GF-D8 (cell line): ENCODE data around the gene NFATC2IP.

Source experiments
- DNase-seq: peaks from one replicate; lab custom pipeline; 2025; lab: John Stamatoyannopoulos, UW

The NFATC2IP gene

DNA sequence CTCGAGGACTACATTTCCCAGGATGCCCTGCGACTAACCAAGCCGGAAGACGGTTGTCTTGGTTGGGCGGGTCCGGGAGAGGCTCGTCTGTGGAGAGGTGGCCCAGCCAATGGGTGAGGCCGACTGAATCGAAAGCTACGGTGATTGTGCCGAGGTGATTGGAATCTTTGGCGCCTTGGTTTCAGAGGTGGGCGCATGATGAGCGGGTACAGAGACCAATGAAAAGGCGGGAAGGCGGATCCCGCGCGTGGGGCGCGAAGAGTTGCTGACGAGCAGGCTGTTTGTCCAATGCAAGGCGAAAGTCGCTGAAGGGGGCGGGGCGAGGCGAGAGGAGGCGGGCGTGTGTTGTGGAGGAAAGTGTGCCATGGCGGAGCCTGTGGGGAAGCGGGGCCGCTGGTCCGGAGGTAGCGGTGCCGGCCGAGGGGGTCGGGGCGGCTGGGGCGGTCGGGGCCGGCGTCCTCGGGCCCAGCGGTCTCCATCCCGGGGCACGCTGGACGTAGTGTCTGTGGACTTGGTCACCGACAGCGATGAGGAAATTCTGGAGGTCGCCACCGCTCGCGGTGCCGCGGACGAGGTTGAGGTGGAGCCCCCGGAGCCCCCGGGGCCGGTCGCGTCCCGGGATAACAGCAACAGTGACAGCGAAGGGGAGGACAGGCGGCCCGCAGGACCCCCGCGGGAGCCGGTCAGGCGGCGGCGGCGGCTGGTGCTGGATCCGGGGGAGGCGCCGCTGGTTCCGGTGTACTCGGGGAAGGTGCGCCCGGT is at the start of gene NFATC2IP:
Gene NFATC2IP, plus strand, starts transcription at position 290 of the 762 bp plus-strand sequence. Its CDS starts 75 bp downstream, at position 365.
- peak; percentile 98 for DNase-seq

DNA sequence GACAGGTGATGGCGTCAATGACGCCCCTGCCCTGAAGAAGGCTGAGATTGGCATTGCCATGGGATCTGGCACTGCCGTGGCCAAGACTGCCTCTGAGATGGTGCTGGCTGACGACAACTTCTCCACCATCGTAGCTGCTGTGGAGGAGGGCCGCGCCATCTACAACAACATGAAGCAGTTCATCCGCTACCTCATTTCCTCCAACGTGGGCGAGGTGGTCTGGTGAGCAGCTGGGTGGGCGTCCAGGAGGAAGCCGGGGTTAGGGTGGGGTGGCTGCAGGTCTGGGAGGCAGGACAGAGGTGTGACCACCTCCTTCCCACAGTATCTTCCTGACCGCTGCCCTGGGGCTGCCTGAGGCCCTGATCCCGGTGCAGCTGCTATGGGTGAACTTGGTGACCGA is 48.9 kb upstream of the NFATC2IP start:
- no peak for DNase-seq

- DNase-seq: no peak
Observed at GRCh38 chr16:28902909-28903308, 47.8 kb upstream of the NFATC2IP start.

- no peak for DNase-seq
Observed at GRCh38 chr16:28903344-28904042, 47.2 kb upstream of the NFATC2IP start.

GRCh38 chr16:28904363-28904762 is 46.4 kb upstream of the NFATC2IP start:
- no peak for DNase-seq

DNA sequence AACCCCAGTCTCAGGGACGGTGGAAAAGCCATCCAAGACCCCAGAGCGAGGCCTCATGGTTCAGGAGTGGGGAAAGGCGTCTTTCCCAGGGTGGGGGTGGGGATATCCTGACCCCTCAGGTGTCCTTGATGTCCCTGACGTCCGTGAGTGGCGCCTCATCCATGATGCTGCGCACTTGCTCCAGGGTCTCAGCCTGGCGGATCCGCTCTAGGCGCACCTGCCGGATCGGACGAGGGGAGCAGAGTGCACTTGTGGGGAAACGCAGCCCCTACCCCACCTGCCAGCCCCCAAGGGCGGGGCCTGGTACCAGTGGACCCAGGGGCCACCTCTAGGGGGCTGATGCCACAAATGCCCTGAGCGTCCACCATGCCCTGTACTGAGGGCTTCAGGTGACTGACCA is 45.9 kb upstream of the NFATC2IP start:
- DNase-seq: no peak

DNA sequence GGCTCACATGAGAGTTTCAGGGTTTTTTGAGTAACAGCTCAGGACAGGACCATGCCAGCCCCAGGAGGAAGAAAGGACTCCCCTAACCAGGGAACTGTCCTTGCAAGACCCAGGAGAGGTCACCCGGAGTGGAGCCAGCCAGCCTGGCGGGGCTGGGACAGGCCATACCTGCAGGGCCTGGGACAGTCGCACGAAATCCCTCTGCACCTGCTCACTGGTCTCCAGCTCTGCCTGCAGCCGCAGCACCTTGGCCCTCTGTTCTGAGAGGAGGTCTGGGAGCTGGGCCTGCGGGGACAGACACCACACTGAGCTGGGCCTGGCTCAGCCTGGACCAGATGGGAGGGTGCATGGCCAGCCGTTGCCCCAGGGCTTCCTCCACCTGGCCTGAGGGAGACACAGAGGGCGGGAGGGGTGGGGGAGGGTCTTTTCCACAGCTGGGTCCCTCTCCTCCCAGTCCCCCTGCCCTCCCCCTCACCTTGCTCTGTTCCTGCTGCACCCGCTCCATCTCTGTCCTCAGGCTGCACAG is 45.4 kb upstream of the NFATC2IP start:
- no peak for DNase-seq

- DNase-seq: no peak
Observed at GRCh38 chr16:28905800-28906372, 44.9 kb upstream of the NFATC2IP start.

- no peak for DNase-seq
Observed at GRCh38 chr16:28910086-28911031, 40.4 kb upstream of the NFATC2IP start.

DNA sequence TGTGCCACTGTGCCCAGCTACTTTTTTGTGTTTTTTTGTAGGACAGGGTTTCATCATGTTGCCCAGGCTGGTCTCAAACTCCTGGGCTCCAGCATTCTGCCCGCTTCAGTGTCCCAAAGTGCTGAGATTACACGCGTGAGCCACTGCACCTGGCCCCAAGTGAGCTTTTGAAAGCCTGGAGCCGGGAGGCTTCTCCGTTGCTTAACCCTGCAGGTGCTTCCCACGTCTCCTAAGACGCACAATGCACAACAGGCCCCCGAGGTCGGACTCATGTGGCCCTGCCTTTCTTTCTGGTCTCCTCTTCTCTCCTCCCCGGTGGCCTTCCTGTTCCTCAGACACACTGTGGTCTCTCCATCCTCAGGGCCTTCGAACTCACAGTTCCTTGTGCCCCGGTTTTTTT is 38.2 kb upstream of the NFATC2IP start:
- DNase-seq: no peak

DNA sequence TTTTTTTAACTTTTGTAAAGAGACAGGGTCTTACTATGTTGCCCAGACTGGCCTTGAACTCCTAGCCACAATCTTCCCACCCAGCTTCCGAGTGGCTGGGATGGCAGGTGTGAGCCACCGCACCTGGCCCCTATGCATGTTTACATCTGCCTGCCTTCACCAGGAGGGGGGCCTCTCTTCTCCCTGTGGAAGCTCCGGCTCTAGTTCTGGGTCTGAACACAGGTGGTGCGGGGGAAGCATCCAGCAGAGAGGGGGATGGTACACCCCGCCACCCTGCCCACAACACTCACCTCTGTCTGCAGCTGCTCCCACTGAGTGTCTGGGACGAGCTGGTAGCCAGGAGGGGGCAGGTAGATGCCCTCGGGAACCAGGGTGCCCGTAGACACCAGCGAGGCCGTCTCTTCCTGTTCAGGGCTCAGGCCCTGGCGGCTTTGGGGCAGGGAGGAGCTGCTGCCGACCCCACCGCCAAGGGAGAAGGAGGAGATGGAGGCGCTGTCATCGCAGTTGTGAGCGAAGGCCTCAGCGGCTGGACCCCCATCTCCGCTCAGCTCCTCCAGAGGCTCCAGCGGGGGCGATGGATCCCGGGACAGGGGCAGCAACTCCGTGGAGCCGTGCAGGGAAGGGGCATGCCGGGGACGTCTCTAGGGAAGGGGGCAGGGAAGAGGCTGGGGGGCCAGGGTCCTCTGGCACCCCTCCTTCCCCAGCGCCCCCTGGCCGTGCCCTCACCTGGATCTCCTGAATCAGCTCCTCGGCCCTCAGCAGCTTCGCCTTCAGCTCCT is 36.6 kb upstream of the NFATC2IP start:
- DNase-seq: no peak

GRCh38 chr16:28915181-28915580 is 35.6 kb upstream of the NFATC2IP start:
- no peak for DNase-seq

GRCh38 chr16:28917095-28917494 is 33.6 kb upstream of the NFATC2IP start:
- DNase-seq: no peak

GRCh38 chr16:28918698-28919097 is 32.0 kb upstream of the NFATC2IP start:
- DNase-seq: no peak

GRCh38 chr16:28923231-28923587 is 27.5 kb upstream of the NFATC2IP start:
- DNase-seq: no peak

DNA sequence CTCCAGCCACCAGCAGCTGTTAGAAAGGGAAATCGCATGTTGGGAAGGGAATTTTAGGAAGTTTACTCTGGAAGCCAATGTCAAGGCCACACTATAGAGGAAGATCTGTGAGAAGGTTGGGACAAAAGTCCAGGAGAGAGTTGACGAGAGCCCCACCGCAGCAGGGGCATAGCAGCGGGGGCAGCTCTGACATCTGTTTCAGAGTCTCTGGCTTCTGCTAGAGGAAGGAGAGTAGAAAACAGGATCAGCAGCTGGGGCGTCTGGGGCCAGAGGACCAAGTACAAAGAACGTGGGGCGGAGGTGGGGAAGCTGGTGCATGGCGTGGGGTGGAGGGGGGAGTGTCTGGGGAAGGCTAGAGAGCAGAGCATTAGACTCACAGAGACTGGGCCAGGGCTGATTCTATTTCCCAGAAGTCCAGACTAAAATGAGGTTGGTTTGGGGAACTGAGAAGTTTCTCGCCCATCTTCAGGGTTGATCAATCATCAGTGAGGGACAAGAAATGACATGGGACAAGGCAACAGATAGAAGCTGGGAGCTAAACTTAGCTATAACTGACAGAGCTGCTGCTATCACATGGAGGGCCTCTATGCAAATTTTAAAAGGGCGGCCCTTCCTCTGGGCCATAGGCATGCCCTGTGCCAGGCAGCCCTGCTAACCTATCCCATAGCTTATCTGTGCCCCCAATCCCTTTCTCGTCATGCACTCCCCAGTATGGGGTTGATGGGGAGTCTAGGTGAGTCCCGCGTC is 26.9 kb upstream of the NFATC2IP start:
- no peak for DNase-seq

GRCh38 chr16:28924399-28924761 is 26.4 kb upstream of the NFATC2IP start:
- no peak for DNase-seq

DNA sequence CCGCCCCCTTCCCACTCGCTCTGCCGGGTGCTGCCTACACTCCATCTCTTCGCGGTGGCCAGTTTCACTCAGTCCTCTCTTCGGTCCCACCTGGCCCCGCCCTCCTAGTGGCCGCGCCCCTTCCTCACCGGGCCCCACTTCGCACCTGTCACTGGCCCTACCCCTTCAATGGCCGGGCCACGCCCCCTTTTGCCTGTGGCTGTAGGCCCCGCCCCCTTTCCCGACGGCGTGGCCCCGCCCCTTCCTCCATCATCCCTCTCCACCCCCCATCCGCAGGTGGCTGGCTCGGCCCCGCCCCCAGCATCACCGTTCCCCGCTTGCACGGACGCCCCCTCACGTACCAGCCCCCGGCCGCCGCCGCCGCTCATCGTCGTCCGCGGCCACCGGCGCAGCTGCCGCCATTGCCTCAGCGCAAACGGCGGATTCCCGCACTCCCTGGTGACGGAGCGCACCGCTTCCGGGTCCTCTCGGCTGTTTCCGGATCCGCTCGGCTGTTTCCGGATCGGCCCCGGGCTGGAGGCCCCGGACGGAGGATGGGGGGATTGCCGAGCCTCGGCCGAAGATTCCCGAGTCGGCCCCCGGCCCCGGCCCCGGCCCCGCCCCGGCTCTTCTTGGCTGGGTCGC is 25.9 kb upstream of the NFATC2IP start, which contains the start of gene RABEP2:
Gene RABEP2, minus strand, starts transcription at position 477 of the 624 bp plus-strand sequence. Its CDS starts 75 bp downstream, at position 402.
- peak; percentile 71 for DNase-seq

DNA sequence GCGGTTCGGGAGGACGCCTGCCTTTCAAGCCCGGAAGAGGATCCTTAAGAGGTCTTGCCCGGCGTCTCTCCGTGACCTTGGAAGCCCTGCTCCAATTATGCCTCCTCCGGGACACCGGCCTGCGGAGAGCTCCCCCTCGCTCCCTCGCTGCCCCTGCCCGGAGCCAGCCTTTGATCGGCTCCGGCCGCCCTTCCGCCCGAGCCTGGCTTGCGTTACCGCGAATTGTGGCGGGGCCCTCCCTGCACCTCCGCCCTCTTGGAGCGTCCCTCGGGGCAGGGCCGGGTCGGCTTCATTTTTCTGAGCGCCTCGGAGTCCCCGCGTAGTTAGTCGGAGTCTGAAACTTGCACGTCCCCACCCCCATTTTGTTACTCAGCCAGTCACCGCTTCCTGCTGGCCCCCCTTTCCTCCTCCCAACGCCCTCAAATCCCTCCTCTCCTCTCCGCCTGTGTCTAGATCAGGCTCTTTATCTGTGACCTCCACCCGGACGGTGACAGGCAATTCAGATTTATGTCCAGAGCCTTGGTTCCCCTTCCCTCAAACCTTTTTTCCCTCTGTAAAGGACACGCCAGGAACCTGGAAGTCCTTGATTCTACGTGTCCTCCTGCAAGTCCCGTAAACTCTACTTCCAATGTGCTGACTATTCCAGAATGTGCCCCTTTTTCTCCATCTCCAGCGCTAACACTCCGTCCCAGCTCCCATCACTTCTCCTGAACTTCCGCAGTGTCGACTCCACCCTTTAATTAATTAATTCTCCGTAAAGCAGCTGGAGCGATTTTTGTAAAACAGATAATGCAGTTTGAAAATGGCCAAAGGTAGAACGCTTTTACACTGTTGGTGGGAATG is 25.1 kb upstream of the NFATC2IP start:
- peak; percentile 68 for DNase-seq
